SIG-M5 treated with dmso at 0.1 percent for 504 hours (cell line): ENCODE results near the gene FAM237A.
A peak's percentile ranks its signal among the peaks of the same experiment; 100 is the strongest.

Source experiments
- DNase-seq: peaks from one replicate; lab custom pipeline; 2025; ENCODE audit not compliant: unreplicated experiment; lab: John Stamatoyannopoulos, UW

Gene FAM237A

DNA sequence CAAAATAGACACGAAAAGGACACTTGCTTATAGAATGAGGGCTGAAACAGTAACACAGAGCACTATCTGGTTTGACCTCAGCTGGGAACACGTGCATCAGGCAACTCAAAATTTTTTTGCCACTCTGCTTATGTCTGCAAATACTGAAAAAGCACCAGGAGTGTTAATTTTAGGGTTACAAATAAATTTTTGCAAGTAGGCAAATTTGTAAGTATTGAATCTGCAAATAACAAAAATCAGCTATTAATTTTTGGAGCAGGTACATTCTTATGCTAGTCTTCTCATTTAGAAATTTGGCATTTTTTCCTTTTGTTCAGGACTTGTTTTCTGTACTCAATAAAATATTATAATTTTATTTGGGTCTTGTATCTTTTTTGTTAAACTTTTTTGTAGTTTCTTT lies 46.2 kb downstream of the FAM237A start:
- DNase-seq = no peak

GRCh38 chr2:206688990-206689389 lies 46.7 kb downstream of the FAM237A start:
- no peak for DNase-seq

DNA sequence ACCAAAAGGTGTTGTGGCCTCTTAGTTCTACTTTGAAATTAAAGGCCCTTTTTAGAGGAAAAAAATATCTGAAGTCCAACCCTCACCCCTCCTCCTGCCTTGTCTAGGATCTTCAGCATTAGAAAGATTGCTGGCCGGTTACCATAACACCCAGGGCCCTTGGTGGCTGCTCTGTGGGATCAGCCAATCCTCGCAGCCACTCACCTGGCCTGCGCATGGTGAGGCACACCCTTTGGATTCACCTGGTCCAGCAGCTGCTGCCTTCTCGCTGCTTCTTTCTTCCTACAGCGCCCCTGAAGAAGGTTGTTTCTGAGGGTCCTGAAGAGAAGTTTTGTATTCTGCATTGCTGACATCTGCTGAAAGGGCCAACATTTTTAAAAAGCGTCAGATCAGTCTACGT lies 50.7 kb downstream of the FAM237A start:
- DNase-seq = no peak

- peak; percentile 63 for DNase-seq
These were observed 51.3 kb downstream of the FAM237A start for GRCh38 chr2:206693399-206694137.

- DNase-seq = no peak
These were observed 54.6 kb downstream of the FAM237A start for GRCh38 chr2:206696910-206697309.

DNA sequence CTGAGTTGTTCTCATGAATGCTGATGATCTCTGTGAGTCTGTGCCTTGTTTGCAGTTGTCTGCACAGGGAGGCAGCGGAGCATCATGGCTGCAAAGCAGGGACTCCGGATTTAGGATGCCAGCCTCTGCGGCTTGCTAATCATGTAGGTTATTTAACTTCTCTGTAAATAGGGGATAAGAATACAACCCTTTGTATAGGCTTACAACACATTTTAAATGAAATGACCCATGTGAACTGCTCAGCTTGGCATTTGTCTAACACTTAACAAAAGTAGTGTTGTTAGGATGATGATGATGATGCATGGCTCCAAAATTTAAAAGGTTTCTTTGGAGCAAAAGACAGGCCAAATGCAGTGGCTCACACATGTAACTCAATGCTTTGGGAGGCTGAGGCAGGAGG lies 56.5 kb downstream of the FAM237A start:
- DNase-seq = no peak
